NCI-H2196 (cell line): ENCODE results near the gene MARCO.
A peak's percentile ranks its signal among the peaks of the same experiment; 100 is the strongest.

ENCODE experiments used
- DNase-seq: peaks from one replicate; lab custom pipeline; 2025; ENCODE audit not compliant: unreplicated experiment; lab: John Stamatoyannopoulos, UW

MARCO gene

GRCh38 chr2:119004602-119005001 is 62.6 kb downstream of the MARCO start:
- DNase-seq: no peak

GRCh38 chr2:119005051-119005450 is 63.1 kb downstream of the MARCO start:
- no peak for DNase-seq

GRCh38 chr2:119005555-119005954 is 63.6 kb downstream of the MARCO start:
- DNase-seq: no peak

GRCh38 chr2:119006441-119006840 is 64.4 kb downstream of the MARCO start:
- no peak for DNase-seq

- no peak for DNase-seq
These were observed 66.1 kb downstream of the MARCO start for GRCh38 chr2:119008108-119008507.

GRCh38 chr2:119009110-119009509 is 67.1 kb downstream of the MARCO start:
- DNase-seq: no peak

GRCh38 chr2:119010336-119010735 is 68.3 kb downstream of the MARCO start:
- no peak for DNase-seq

GRCh38 chr2:119011162-119011909 is 69.3 kb downstream of the MARCO start:
- DNase-seq: peak; percentile 35

GRCh38 chr2:119011910-119012209 is 69.9 kb downstream of the MARCO start:
- DNase-seq: no peak

- no peak for DNase-seq
These were observed 70.6 kb downstream of the MARCO start for GRCh38 chr2:119012345-119013301.

- DNase-seq: no peak
These were observed 71.7 kb downstream of the MARCO start for GRCh38 chr2:119013671-119014070.

GRCh38 chr2:119015845-119016244 is 73.9 kb downstream of the MARCO start:
- no peak for DNase-seq

GRCh38 chr2:119019521-119019920 is 77.5 kb downstream of the MARCO start:
- no peak for DNase-seq

- DNase-seq: no peak
These were observed 80.7 kb downstream of the MARCO start for GRCh38 chr2:119022678-119023077.

GRCh38 chr2:119023534-119023933 is 81.5 kb downstream of the MARCO start:
- DNase-seq: no peak

- DNase-seq: no peak
These were observed 82.2 kb downstream of the MARCO start for GRCh38 chr2:119024152-119024551.

GRCh38 chr2:119024568-119024967 is 82.6 kb downstream of the MARCO start:
- DNase-seq: no peak

- no peak for DNase-seq
These were observed 83.0 kb downstream of the MARCO start for GRCh38 chr2:119025013-119025412.

- DNase-seq: no peak
These were observed 83.9 kb downstream of the MARCO start for GRCh38 chr2:119025762-119026351.

- DNase-seq: no peak
These were observed 84.9 kb downstream of the MARCO start for GRCh38 chr2:119026890-119027289.

- DNase-seq: peak; percentile 37
These were observed 86.6 kb downstream of the MARCO start for GRCh38 chr2:119028327-119029174.
